Stimulated activated CD4-positive, alpha-beta T cell treated with anti-CD3 and anti-CD28 coated beads, Interleukin-1b, Interleukin-23, amount 100 ng/mL, for 4 hours (primary cell): ENCODE results near the gene NLGN4X.

Experiments used
- DNase-seq, 2 donors: peaks; one replicate each; pipeline ENCODE4 v3.0.0-alpha.2; 2020; ENCODE audit warnings: low read depth in 2 of 2

Gene NLGN4X

GRCh38 chrX:5867778-5868177 lies 360.9 kb downstream of the NLGN4X start:
- no peak for DNase-seq

- DNase-seq, result no peak
These were observed 371.4 kb downstream of the NLGN4X start for GRCh38 chrX:5857232-5857631.

- DNase-seq, result no peak
These were observed 375.7 kb downstream of the NLGN4X start for GRCh38 chrX:5852941-5853340.

- no peak for DNase-seq
These were observed 386.1 kb downstream of the NLGN4X start for GRCh38 chrX:5842601-5843000.
